Liver (tissue), 9 donors: Measurements from ENCODE around the gene GRIK1. TPM values are rescaled to one million over a fixed set of nuclear protein-coding genes. Genes with fewer than 3 reads are reported as not detected.

Source experiments
- DNase-seq: peaks from one replicate; pipeline ENCODE4 v3.0.0-alpha.2; 2017; ENCODE audit warnings: low spot score
- H3K27ac ChIP-seq, 2 donors: one replicate each; pipeline ENCODE4 v1.7.0; 2013; ENCODE audit warnings: inconsistent platforms in 2 of 2, low read length in 2 of 2, control low read depth in 1 of 2, low read depth in 1 of 2, mild to moderate bottlenecking in 1 of 2
- H3K27me3 ChIP-seq, 4 donors: one replicate each; pipeline versions ENCODE4 v1.6.1 to v1.7.0; 2013; ENCODE audit warnings: low read length in 3 of 4, inconsistent platforms in 1 of 4, mild to moderate bottlenecking in 1 of 4, moderate library complexity in 1 of 4; ENCODE audit not compliant: control insufficient read depth in 4 of 4, insufficient read depth in 4 of 4
- H3K36me3 ChIP-seq, 4 donors: one replicate each; pipeline versions ENCODE4 v1.6.1 to v1.7.0; 2013; ENCODE audit warnings: low read length in 3 of 4, mild to moderate bottlenecking in 3 of 4, low read depth in 1 of 4, moderate library complexity in 1 of 4; ENCODE audit not compliant: control insufficient read depth in 4 of 4, insufficient read depth in 3 of 4
- H3K4me1 ChIP-seq, 4 donors: one replicate each; pipeline versions ENCODE4 v1.6.1 to v1.7.0; 2013; ENCODE audit warnings: low read length in 3 of 4, mild to moderate bottlenecking in 3 of 4, moderate library complexity in 1 of 4; ENCODE audit not compliant: control insufficient read depth in 4 of 4, insufficient read depth in 4 of 4
- H3K4me3 ChIP-seq, 3 donors: one replicate each; pipeline versions ENCODE4 v1.6.1 to v1.7.0; 2013; ENCODE audit warnings: low read length in 3 of 3, control low read depth in 1 of 3, low read depth in 1 of 3, mild to moderate bottlenecking in 1 of 3
- H3K9ac ChIP-seq, 2 donors: one replicate each; pipeline ENCODE4 v1.7.0; 2013; ENCODE audit warnings: low read length in 2 of 2, mild to moderate bottlenecking in 2 of 2, moderate library complexity in 2 of 2, control low read depth in 1 of 2, low read depth in 1 of 2
- H3K9me3 ChIP-seq, 4 donors: one replicate each; pipeline versions ENCODE4 v1.6.1 to v1.7.0; 2013; ENCODE audit warnings: low read length in 3 of 4; ENCODE audit not compliant: control insufficient read depth in 4 of 4
- CTCF ChIP-seq: fragments of 150-350 bp; IDR thresholded peaks from 2 replicates; pipeline ENCODE4 v1.5.1; 2017; ENCODE audit warnings: improper control_type of control experiment, low read depth, low read length; ENCODE audit not compliant: missing input control
- EGR1 ChIP-seq, 2 donors: IDR thresholded peaks; 2 replicates each; pipeline ENCODE4 v1.6.1; 2016 to 2018; ENCODE audit warnings: antibody characterized with exemption in 2 of 2, low read depth in 2 of 2
- FOXA1 ChIP-seq: IDR thresholded peaks from 2 replicates; pipeline ENCODE4 v1.6.1; 2016; ENCODE audit warnings: antibody characterized with exemption
- HNF4A ChIP-seq, 2 donors: conservative IDR thresholded peaks; 2 replicates each; pipeline ENCODE4 v1.6.1; 2016; ENCODE audit warnings: antibody characterized with exemption in 2 of 2, mild to moderate bottlenecking in 2 of 2
- HNF4G ChIP-seq: IDR thresholded peaks from 2 replicates; pipeline ENCODE4 v1.6.1; 2016; ENCODE audit warnings: antibody characterized with exemption
- JUND ChIP-seq, 2 donors: IDR thresholded peaks; 2 replicates each; pipeline ENCODE4 v1.6.1; 2016; ENCODE audit warnings: antibody characterized with exemption in 2 of 2
- NR2F2 ChIP-seq: IDR thresholded peaks from 2 replicates; pipeline ENCODE4 v1.6.1; 2016; ENCODE audit warnings: antibody characterized with exemption
- RAD21 ChIP-seq, 2 donors: IDR thresholded peaks; 2 replicates each; pipeline ENCODE4 v1.6.1; 2016; ENCODE audit warnings: antibody characterized with exemption in 2 of 2, mild to moderate bottlenecking in 2 of 2
- REST ChIP-seq: IDR thresholded peaks from 2 replicates; pipeline ENCODE4 v1.6.1; 2016; ENCODE audit warnings: antibody characterized with exemption, mild to moderate bottlenecking
- RXRA ChIP-seq, 2 donors: IDR thresholded peaks; 2 replicates each; pipeline ENCODE4 v1.6.1; 2017 to 2018; ENCODE audit warnings: antibody characterized with exemption in 2 of 2, mild to moderate bottlenecking in 1 of 2
- SP1 ChIP-seq: IDR thresholded peaks from 2 replicates; pipeline ENCODE4 v1.6.1; 2018; ENCODE audit warnings: antibody characterized with exemption, mild to moderate bottlenecking
- YY1 ChIP-seq: IDR thresholded peaks from 2 replicates; pipeline ENCODE4 v1.6.1; 2016; ENCODE audit warnings: antibody characterized with exemption, mild to moderate bottlenecking
- ZBTB33 ChIP-seq: IDR thresholded peaks from 2 replicates; pipeline ENCODE4 v1.6.1; 2016; ENCODE audit warnings: antibody characterized with exemption
- WGBS: extraction: QIAGEN DNeasy Blood & Tissue Kit; methylation state at CpG from one replicate; pipeline ENCODE4 v1.1.7; 2013; 5-methylcytosine and 5-hydroxymethylcytosine counted together
- polyA plus RNA-seq, 2 donors: library from polyadenylated mRNA; stranded (reverse) in 1 of 2; unstranded in 1 of 2; fragments of 200-250 nt in 1 of 2; fragments of >200 nt in 1 of 2; fragmentation: Nextera tagmentation in 1 of 2; extraction: Ambion mirVana in 1 of 2; gene quantifications; one replicate each; pipeline versions ENCODE4 v1.2.1 to v1.2.3, GENCODE V29; 2013 to 2015
- total RNA-seq, 2 donors: library from RNA; depleted of rRNA; stranded (reverse); fragments of >200 nt; gene quantifications; one replicate each; pipeline ENCODE4 v1.2.3, GENCODE V29; 2014
- TF ChIP-seq, protein P1 (sequence below): IDR thresholded peaks from 2 replicates; pipeline ENCODE4 v1.6.1; 2016; ENCODE audit warnings: antibody characterized with exemption
- TF ChIP-seq, protein P2 (sequence below): IDR thresholded peaks from 2 replicates; pipeline ENCODE4 v1.6.1; 2016; ENCODE audit warnings: antibody characterized with exemption
- donor health status: healthy.
- donor health status: healthy.
- donor health status: healthy.
- donor health status: healthy.
- donor health status: healthy.

Gene GRIK1
- total and polyA plus RNA-seq, 4 donors = 0.02 to 0.14 (median 0.05) TPM; not detected in 1

DNA sequence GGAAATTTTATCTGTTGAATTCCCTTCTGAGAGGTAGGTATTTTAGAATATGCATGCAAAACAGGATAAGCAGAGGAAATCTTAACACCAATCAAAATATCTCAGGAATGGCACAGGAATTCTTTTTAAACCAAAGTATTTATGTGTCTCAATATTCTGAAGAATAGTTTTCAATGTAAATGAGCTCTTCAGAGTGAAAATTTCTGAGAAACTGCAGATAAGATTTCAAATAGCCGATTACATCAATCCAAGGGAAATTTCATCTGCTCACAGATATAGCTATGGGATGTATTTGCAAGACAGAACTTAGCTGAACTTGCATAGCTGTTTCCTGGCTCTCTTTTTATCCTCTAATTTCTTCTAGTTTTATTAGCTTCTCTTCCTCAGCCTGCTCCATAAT lies 209.5 kb downstream of the GRIK1 start:
- Histone ChIP-seq H3K9me3 (no peaks in the 10 kb centered on the region), H3K27ac (no peak overlapping the region), H3K27me3 (no peaks in the 10 kb centered on the region), H3K4me3 (no peak overlapping the region), H3K36me3 (no peaks in the 10 kb centered on the region), H3K4me1 (peaks cover 0 to 6% (median 4%) of the 10 kb centered on the region in 4 donors), H3K9ac (no peak overlapping the region)
- TF ChIP-seq ZBTB33 (no peak), JUND (IDR thresholded peaks at IDR 0.05) (no peak), RXRA (IDR thresholded peaks at IDR 0.05) (no peak), CTCF (no peak), REST (no peak), NR2F2 (no peak), FOXA1 (no peak), HNF4G (no peak), SP1 (no peak)
- TF ChIP-seq, protein P1, sequence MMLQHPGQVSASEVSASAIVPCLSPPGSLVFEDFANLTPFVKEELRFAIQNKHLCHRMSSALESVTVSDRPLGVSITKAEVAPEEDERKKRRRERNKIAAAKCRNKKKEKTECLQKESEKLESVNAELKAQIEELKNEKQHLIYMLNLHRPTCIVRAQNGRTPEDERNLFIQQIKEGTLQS = no peak
- WGBS = 77% methylated on average over 1 of the region's 1 CpG
- no peak for DNase-seq

GRCh38 chr21:29726044-29726443 lies 213.8 kb downstream of the GRIK1 start:
- no peaks in the 10 kb centered on the region for H3K9me3 ChIP-seq
- H3K9ac ChIP-seq = no peak overlapping the region
- H3K36me3 ChIP-seq = no peaks in the 10 kb centered on the region
- H3K27me3 ChIP-seq = no peaks in the 10 kb centered on the region
- H3K4me3 ChIP-seq = no peak overlapping the region
- no peak for DNase-seq
- H3K4me1 ChIP-seq = peaks cover 0 to 13% (median 7%) of the 10 kb centered on the region in 4 donors
- H3K27ac ChIP-seq = no peak overlapping the region
- TF ChIP-seq YY1 (no peak), HNF4A (conservative IDR thresholded peaks at IDR 0.05) (no peak), EGR1 (IDR thresholded peaks at IDR 0.05; ENCODE audit: low read depth in 2 of 2) (no peak), RAD21 (IDR thresholded peaks at IDR 0.05) (no peak), JUND (IDR thresholded peaks at IDR 0.05) (no peak), REST (no peak)
- TF ChIP-seq, protein P2, sequence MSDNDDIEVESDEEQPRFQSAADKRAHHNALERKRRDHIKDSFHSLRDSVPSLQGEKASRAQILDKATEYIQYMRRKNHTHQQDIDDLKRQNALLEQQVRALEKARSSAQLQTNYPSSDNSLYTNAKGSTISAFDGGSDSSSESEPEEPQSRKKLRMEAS = no peak
